ENCODE data around the gene CD55.

The CD55 gene

DNA sequence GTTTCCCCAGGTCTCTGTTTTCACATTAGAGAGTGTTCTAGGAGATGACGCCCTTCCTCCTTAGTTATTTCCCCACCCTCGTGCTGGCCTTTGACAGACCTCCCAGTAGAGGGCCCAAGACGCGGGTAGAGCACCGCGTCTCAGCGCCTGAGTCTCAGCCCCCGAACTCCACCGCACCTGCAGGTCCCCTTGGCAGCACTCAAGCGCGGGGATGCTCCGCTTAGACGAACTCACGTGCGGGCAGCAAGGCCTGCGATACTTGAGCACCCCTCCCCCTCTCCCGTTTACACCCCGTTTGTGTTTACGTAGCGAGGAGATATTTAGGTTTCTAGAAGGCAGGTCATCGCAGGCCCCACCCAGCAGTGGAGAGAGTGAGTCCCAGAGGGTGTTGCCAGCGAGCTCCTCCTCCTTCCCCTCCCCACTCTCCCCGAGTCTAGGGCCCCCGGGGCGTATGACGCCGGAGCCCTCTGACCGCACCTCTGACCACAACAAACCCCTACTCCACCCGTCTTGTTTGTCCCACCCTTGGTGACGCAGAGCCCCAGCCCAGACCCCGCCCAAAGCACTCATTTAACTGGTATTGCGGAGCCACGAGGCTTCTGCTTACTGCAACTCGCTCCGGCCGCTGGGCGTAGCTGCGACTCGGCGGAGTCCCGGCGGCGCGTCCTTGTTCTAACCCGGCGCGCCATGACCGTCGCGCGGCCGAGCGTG lies at the start of gene CD55:
Gene CD55 (plus strand): TSS at position 600 of the 711 bp plus-strand sequence. CDS start 88 bp downstream, at position 688.
- Histone ChIP-seq H2AFZ (ENCODE audit: low read length) (peak within 1 kb of the TSS; percentile 87), H3K9ac (ENCODE audit: low read depth, low read length, poor library complexity, severe bottlenecking) (peak within 1 kb of the TSS; percentile 87), H3K4me2 (ENCODE audit: low read depth, low read length, poor library complexity, severe bottlenecking) (peak within 1 kb of the TSS; percentile 89), H3K4me3 (ENCODE audit: low read length, poor library complexity, severe bottlenecking) (peak within 1 kb of the TSS; percentile 87), H3K79me2 (ENCODE audit: insufficient read depth, low read length) (peaks cover 19% of the 10 kb centered on the region), H3K27me3 (ENCODE audit: insufficient read depth, low read length, poor library complexity, severe bottlenecking) (no peaks in the 10 kb centered on the region), H3K36me3 (ENCODE audit: insufficient read depth, low read length) (no peaks in the 10 kb centered on the region), H3K4me1 (ENCODE audit: insufficient read depth, low read length, poor library complexity, severe bottlenecking) (peaks cover 20% of the 10 kb centered on the region), H3K9me2 (replicated peaks; ENCODE audit: low read depth, low read length) (no peaks in the 10 kb centered on the region), H3F3A (ENCODE audit: low read depth) (no peaks in the 10 kb centered on the region), H4K20me1 (ENCODE audit: insufficient read depth, low read length, poor library complexity, severe bottlenecking) (peaks cover 5% of the 10 kb centered on the region), H3K9me3 (ENCODE audit: insufficient read depth, low read depth, low read length) (no peaks in the 10 kb centered on the region)
- no peak for TF ChIP-seq EZH2phosphoT487 (IDR thresholded peaks at IDR 0.05; ENCODE audit: borderline replicate concordance)
- TF ChIP-seq, protein P1, sequence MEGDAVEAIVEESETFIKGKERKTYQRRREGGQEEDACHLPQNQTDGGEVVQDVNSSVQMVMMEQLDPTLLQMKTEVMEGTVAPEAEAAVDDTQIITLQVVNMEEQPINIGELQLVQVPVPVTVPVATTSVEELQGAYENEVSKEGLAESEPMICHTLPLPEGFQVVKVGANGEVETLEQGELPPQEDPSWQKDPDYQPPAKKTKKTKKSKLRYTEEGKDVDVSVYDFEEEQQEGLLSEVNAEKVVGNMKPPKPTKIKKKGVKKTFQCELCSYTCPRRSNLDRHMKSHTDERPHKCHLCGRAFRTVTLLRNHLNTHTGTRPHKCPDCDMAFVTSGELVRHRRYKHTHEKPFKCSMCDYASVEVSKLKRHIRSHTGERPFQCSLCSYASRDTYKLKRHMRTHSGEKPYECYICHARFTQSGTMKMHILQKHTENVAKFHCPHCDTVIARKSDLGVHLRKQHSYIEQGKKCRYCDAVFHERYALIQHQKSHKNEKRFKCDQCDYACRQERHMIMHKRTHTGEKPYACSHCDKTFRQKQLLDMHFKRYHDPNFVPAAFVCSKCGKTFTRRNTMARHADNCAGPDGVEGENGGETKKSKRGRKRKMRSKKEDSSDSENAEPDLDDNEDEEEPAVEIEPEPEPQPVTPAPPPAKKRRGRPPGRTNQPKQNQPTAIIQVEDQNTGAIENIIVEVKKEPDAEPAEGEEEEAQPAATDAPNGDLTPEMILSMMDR (conservative IDR thresholded peaks at IDR 0.05; ENCODE audit: low read length), result peak; percentile 50

DNA sequence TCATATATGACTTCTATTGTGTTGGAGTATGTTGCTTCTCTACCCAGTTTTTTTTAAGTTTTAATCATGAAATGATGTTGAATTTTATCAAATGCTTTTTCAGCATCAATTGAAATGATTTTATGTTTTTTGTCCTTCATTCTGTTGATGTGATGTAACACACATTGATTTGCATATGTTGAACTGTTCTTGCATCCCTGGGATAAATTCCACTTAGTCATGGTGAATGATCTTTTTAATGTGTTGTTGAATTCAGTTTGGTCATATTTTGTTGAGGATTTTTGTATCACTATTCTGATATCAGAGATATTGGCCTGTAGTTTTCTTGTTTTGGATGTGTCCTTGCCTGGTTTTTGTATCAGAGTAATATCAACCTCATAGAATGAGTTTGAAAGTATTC lies 46.6 kb upstream of the CD55 start:
- no peaks in the 10 kb centered on the region for H3K36me3 ChIP-seq (ENCODE audit: insufficient read depth, low read length)
- H3K4me1 ChIP-seq (ENCODE audit: insufficient read depth, low read length, poor library complexity, severe bottlenecking), result no peaks in the 10 kb centered on the region
- no peak overlapping the region for H3K4me2 ChIP-seq (ENCODE audit: low read depth, low read length, poor library complexity, severe bottlenecking)
- H3F3A ChIP-seq (ENCODE audit: low read depth), result no peaks in the 10 kb centered on the region
- no peaks in the 10 kb centered on the region for H3K9me2 ChIP-seq (replicated peaks; ENCODE audit: low read depth, low read length)
- H3K9me3 ChIP-seq (ENCODE audit: insufficient read depth, low read depth, low read length), result no peaks in the 10 kb centered on the region
- no peak overlapping the region for H3K4me3 ChIP-seq (ENCODE audit: low read length, poor library complexity, severe bottlenecking)
- no peak overlapping the region for H2AFZ ChIP-seq (ENCODE audit: low read length)
- no peak overlapping the region for H3K9ac ChIP-seq (ENCODE audit: low read depth, low read length, poor library complexity, severe bottlenecking)
- no peaks in the 10 kb centered on the region for H4K20me1 ChIP-seq (ENCODE audit: insufficient read depth, low read length, poor library complexity, severe bottlenecking)
- H3K27me3 ChIP-seq (ENCODE audit: insufficient read depth, low read length, poor library complexity, severe bottlenecking), result no peaks in the 10 kb centered on the region
- TF ChIP-seq, protein P1 (conservative IDR thresholded peaks at IDR 0.05; ENCODE audit: low read length), result no peak
- TF ChIP-seq EZH2phosphoT487 (IDR thresholded peaks at IDR 0.05; ENCODE audit: borderline replicate concordance), result no peak
- H3K79me2 ChIP-seq (ENCODE audit: insufficient read depth, low read length), result no peaks in the 10 kb centered on the region

- Histone ChIP-seq H3K27me3 (ENCODE audit: insufficient read depth, low read length, poor library complexity, severe bottlenecking) (no peaks in the 10 kb centered on the region), H3K9me2 (replicated peaks; ENCODE audit: low read depth, low read length) (no peaks in the 10 kb centered on the region), H2AFZ (ENCODE audit: low read length) (no peak overlapping the region), H3K4me2 (ENCODE audit: low read depth, low read length, poor library complexity, severe bottlenecking) (no peak overlapping the region), H3K79me2 (ENCODE audit: insufficient read depth, low read length) (no peaks in the 10 kb centered on the region), H3K4me1 (ENCODE audit: insufficient read depth, low read length, poor library complexity, severe bottlenecking) (no peaks in the 10 kb centered on the region), H4K20me1 (ENCODE audit: insufficient read depth, low read length, poor library complexity, severe bottlenecking) (no peaks in the 10 kb centered on the region), H3F3A (ENCODE audit: low read depth) (no peaks in the 10 kb centered on the region), H3K9ac (ENCODE audit: low read depth, low read length, poor library complexity, severe bottlenecking) (no peak overlapping the region), H3K4me3 (ENCODE audit: low read length, poor library complexity, severe bottlenecking) (no peak overlapping the region), H3K9me3 (ENCODE audit: insufficient read depth, low read depth, low read length) (no peaks in the 10 kb centered on the region), H3K36me3 (ENCODE audit: insufficient read depth, low read length) (no peaks in the 10 kb centered on the region)
- TF ChIP-seq, protein P1 (conservative IDR thresholded peaks at IDR 0.05; ENCODE audit: low read length), result no peak
- no peak for TF ChIP-seq EZH2phosphoT487 (IDR thresholded peaks at IDR 0.05; ENCODE audit: borderline replicate concordance)
These were observed 45.0 kb upstream of the CD55 start for GRCh38 chr1:207276465-207276864.

Data from Loucy (cell line).